HepG2 (cell line): ENCODE measurements around the gene CCDC183. TPM values are rescaled to one million over a fixed set of nuclear protein-coding genes. Genes with fewer than 3 reads are reported as not detected.
"Not testable (repeated sequence)": the region's sequence is repeated elsewhere in the genome, so short reads cannot be mapped to it uniquely, and the experiment has no call there.

Experiments
- GATA4 ChIP-seq: sonication (generic); IDR thresholded peaks from 2 replicates; pipeline ENCODE4 v1.6.1; 2016; ENCODE audit warnings: antibody characterized with exemption, low read depth, borderline replicate concordance
- HNRNPL ChIP-seq: fragments of 200-400 bp; formaldehyde crosslinking; IDR thresholded peaks from 2 replicates; pipeline ENCODE4 v1.6.1; 2017; ENCODE audit warnings: mild to moderate bottlenecking, low read depth, low read length
- HOXD1 ChIP-seq: sonication (generic); formaldehyde crosslinking; IDR thresholded peaks from 2 replicates; pipeline ENCODE4 v1.5.0; 2020; ENCODE audit warnings: missing genetic modification reagents
- NONO ChIP-seq, 2 experiments: fragments of 450-650 bp in 1 of 2; sonication (generic) in 1 of 2; formaldehyde crosslinking in 1 of 2; IDR thresholded peaks in 1 of 2; conservative IDR thresholded peaks in 1 of 2; 2 replicates each; pipeline versions ENCODE4 v1.6.1 to v1.8.0; 2017 to 2022; ENCODE audit warnings: mild to moderate bottlenecking in 1 of 2, missing genetic modification reagents in 1 of 2, moderate library complexity in 1 of 2
- TBX3 ChIP-seq: fragments of 450-650 bp; IDR thresholded peaks from 2 replicates; pipeline ENCODE4 v1.6.1; 2017; ENCODE audit warnings: antibody characterized with exemption, mild to moderate bottlenecking, inconsistent platforms, borderline replicate concordance
- TSC22D2 ChIP-seq: sonication (generic); formaldehyde crosslinking; IDR thresholded peaks from 2 replicates; pipeline ENCODE4 v1.5.1; 2020; ENCODE audit warnings: missing genetic modification reagents, mild to moderate bottlenecking, borderline replicate concordance
- ZNF773 ChIP-seq: sonication (generic); formaldehyde crosslinking; IDR thresholded peaks from 2 replicates; pipeline ENCODE4 v1.4.0; 2020; ENCODE audit warnings: missing genetic modification reagents, borderline replicate concordance
- ZSCAN21 ChIP-seq: sonication (generic); formaldehyde crosslinking; IDR thresholded peaks from 2 replicates; pipeline ENCODE4 v1.8.0; 2022; ENCODE audit warnings: mild to moderate bottlenecking, missing genetic modification reagents, moderate library complexity, borderline replicate concordance
- polyA plus RNA-seq, 8 experiments: library from polyadenylated mRNA; depleted of rRNA in 3 of 8; stranded (reverse) in 7 of 8; unstranded in 1 of 8; fragments of >200 nt; fragmentation: Illumina TruSeq in 4 of 8; extraction: Trizol in 4 of 8; gene quantifications; 2 replicates each; pipeline versions ENCODE4 v1.2.1 to v1.2.3, GENCODE V29; 2011 to 2016; ENCODE audit warnings: low read depth in 4 of 8, missing spikeins in 1 of 8, mixed read lengths in 1 of 8; ENCODE audit not compliant: insufficient read depth in 1 of 8
- total RNA-seq, 5 experiments: library from RNA; depleted of rRNA; stranded (reverse); fragments of >200 nt; fragmentation: Illumina TruSeq; extraction: Trizol; gene quantifications; 2 replicates each; pipeline ENCODE4 v1.2.3, GENCODE V29; 2016; ENCODE audit warnings: low read depth in 1 of 5
- TF ChIP-seq, protein P1 (sequence below): sonication (generic); formaldehyde crosslinking; IDR thresholded peaks from 2 replicates; pipeline ENCODE4 v1.5.0; 2020; ENCODE audit warnings: mild to moderate bottlenecking, missing genetic modification reagents, borderline replicate concordance
- TF ChIP-seq, protein P2 (sequence below): sonication (generic); formaldehyde crosslinking; IDR thresholded peaks from 2 replicates; pipeline ENCODE4 v1.5.1; 2020; ENCODE audit warnings: mild to moderate bottlenecking, missing genetic modification reagents, moderate library complexity
- TF ChIP-seq, protein P3 (sequence below): sonication (generic); formaldehyde crosslinking; IDR thresholded peaks from 2 replicates; pipeline ENCODE4 v1.4.0; 2020; ENCODE audit warnings: mild to moderate bottlenecking, missing genetic modification reagents, borderline replicate concordance
- TF ChIP-seq, protein P4 (sequence below): sonication (generic); formaldehyde crosslinking; conservative IDR thresholded peaks from 2 replicates; pipeline ENCODE4 v1.4.0; 2020; ENCODE audit warnings: mild to moderate bottlenecking, missing genetic modification reagents, moderate library complexity

CCDC183 gene
- total and polyA plus RNA-seq, 2 of the 13 experiments (the other 11 are each of a cell fraction or from before 2014, with no cell fraction given): 5.0 to 66.4 TPM

DNA sequence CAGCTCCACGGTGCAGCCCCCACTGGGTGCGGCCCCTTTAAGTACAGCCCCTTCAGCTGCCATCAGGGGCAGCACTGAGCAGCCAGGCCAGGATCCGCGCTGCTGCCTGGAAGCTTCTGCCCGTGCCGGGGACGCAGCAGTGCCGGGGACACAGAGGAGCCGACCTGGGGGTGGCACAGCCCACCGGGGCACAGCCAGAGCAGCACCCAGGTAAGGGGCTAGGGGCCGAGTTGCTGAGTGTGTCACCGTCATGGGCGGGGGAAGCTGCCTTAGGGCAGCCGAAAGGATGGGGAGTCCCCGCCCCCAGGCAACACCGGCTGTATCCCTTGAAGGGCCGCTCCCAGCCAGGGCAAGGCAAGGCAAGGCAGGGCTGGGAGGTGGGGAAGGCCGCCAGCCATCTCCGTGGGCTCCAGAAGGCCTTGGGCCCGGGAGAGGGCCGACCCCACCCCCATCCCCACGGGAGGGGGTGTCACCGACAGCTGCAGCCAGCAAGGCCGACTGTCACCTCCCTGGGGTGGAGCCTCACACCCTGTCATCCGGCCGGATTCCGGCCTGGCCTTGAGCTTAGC lies 46.3 kb downstream of the CCDC183 start, which contains the start of gene AJM1 (continued):
- TF ChIP-seq, protein P1, sequence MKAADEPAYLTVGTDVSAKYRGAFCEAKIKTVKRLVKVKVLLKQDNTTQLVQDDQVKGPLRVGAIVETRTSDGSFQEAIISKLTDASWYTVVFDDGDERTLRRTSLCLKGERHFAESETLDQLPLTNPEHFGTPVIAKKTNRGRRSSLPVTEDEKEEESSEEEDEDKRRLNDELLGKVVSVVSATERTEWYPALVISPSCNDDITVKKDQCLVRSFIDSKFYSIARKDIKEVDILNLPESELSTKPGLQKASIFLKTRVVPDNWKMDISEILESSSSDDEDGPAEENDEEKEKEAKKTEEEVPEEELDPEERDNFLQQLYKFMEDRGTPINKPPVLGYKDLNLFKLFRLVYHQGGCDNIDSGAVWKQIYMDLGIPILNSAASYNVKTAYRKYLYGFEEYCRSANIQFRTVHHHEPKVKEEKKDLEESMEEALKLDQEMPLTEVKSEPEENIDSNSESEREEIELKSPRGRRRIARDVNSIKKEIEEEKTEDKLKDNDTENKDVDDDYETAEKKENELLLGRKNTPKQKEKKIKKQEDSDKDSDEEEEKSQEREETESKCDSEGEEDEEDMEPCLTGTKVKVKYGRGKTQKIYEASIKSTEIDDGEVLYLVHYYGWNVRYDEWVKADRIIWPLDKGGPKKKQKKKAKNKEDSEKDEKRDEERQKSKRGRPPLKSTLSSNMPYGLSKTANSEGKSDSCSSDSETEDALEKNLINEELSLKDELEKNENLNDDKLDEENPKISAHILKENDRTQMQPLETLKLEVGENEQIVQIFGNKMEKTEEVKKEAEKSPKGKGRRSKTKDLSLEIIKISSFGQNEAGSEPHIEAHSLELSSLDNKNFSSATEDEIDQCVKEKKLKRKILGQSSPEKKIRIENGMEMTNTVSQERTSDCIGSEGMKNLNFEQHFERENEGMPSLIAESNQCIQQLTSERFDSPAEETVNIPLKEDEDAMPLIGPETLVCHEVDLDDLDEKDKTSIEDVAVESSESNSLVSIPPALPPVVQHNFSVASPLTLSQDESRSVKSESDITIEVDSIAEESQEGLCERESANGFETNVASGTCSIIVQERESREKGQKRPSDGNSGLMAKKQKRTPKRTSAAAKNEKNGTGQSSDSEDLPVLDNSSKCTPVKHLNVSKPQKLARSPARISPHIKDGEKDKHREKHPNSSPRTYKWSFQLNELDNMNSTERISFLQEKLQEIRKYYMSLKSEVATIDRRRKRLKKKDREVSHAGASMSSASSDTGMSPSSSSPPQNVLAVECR (CRISPR knock-in tag): peak; percentile 78
- TF ChIP-seq, protein P2, sequence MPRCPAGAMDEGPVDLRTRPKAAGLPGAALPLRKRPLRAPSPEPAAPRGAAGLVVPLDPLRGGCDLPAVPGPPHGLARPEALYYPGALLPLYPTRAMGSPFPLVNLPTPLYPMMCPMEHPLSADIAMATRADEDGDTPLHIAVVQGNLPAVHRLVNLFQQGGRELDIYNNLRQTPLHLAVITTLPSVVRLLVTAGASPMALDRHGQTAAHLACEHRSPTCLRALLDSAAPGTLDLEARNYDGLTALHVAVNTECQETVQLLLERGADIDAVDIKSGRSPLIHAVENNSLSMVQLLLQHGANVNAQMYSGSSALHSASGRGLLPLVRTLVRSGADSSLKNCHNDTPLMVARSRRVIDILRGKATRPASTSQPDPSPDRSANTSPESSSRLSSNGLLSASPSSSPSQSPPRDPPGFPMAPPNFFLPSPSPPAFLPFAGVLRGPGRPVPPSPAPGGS (CRISPR knock-in tag): 0 out of 2 replicates have a peak, but pooled peaks have one; percentile 18
- peak; percentile 15; the same call in 1 of the 2 replicates for TF ChIP-seq ZNF773
- 0 out of 2 replicates have a peak, but pooled peaks have one; percentile 57 for TF ChIP-seq HOXD1 (CRISPR knock-in tag)
- TF ChIP-seq ZSCAN21 (CRISPR knock-in tag): peak; percentile 43; the same call in 1 of the 2 replicates
- TF ChIP-seq HNRNPL: peak; percentile 82; the same call in 1 of the 2 replicates
- peak; percentile 33; the same call in 1 of the 2 replicates for TF ChIP-seq TBX3
- TF ChIP-seq GATA4: 0 out of 2 replicates have a peak, but pooled peaks have one; percentile 14
- TF ChIP-seq, protein P3, sequence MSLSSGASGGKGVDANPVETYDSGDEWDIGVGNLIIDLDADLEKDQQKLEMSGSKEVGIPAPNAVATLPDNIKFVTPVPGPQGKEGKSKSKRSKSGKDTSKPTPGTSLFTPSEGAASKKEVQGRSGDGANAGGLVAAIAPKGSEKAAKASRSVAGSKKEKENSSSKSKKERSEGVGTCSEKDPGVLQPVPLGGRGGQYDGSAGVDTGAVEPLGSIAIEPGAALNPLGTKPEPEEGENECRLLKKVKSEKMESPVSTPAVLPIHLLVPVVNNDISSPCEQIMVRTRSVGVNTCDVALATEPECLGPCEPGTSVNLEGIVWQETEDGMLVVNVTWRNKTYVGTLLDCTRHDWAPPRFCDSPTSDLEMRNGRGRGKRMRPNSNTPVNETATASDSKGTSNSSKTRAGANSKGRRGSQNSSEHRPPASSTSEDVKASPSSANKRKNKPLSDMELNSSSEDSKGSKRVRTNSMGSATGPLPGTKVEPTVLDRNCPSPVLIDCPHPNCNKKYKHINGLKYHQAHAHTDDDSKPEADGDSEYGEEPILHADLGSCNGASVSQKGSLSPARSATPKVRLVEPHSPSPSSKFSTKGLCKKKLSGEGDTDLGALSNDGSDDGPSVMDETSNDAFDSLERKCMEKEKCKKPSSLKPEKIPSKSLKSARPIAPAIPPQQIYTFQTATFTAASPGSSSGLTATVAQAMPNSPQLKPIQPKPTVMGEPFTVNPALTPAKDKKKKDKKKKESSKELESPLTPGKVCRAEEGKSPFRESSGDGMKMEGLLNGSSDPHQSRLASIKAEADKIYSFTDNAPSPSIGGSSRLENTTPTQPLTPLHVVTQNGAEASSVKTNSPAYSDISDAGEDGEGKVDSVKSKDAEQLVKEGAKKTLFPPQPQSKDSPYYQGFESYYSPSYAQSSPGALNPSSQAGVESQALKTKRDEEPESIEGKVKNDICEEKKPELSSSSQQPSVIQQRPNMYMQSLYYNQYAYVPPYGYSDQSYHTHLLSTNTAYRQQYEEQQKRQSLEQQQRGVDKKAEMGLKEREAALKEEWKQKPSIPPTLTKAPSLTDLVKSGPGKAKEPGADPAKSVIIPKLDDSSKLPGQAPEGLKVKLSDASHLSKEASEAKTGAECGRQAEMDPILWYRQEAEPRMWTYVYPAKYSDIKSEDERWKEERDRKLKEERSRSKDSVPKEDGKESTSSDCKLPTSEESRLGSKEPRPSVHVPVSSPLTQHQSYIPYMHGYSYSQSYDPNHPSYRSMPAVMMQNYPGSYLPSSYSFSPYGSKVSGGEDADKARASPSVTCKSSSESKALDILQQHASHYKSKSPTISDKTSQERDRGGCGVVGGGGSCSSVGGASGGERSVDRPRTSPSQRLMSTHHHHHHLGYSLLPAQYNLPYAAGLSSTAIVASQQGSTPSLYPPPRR (CRISPR knock-in tag): peak; percentile 46; the same call in 1 of the 2 replicates
- peak; percentile 53; the same call in 1 of the 2 replicates for TF ChIP-seq TSC22D2 (CRISPR knock-in tag)
- TF ChIP-seq NONO (IDR thresholded peaks at IDR 0.05): not testable (repeated sequence)
- peak; percentile 81 for TF ChIP-seq NONO (CRISPR knock-in tag; conservative IDR thresholded peaks at IDR 0.05)
- TF ChIP-seq, protein P4, sequence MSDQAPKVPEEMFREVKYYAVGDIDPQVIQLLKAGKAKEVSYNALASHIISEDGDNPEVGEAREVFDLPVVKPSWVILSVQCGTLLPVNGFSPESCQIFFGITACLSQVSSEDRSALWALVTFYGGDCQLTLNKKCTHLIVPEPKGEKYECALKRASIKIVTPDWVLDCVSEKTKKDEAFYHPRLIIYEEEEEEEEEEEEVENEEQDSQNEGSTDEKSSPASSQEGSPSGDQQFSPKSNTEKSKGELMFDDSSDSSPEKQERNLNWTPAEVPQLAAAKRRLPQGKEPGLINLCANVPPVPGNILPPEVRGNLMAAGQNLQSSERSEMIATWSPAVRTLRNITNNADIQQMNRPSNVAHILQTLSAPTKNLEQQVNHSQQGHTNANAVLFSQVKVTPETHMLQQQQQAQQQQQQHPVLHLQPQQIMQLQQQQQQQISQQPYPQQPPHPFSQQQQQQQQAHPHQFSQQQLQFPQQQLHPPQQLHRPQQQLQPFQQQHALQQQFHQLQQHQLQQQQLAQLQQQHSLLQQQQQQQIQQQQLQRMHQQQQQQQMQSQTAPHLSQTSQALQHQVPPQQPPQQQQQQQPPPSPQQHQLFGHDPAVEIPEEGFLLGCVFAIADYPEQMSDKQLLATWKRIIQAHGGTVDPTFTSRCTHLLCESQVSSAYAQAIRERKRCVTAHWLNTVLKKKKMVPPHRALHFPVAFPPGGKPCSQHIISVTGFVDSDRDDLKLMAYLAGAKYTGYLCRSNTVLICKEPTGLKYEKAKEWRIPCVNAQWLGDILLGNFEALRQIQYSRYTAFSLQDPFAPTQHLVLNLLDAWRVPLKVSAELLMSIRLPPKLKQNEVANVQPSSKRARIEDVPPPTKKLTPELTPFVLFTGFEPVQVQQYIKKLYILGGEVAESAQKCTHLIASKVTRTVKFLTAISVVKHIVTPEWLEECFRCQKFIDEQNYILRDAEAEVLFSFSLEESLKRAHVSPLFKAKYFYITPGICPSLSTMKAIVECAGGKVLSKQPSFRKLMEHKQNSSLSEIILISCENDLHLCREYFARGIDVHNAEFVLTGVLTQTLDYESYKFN (CRISPR knock-in tag): peak; percentile 57
